H9 (cell line): Measurements from ENCODE around the gene SLC16A4. TPM values are rescaled to one million over a fixed set of nuclear protein-coding genes. Genes with fewer than 3 reads are reported as not detected.

ENCODE experiments used
- DNase-seq: peaks from one replicate; pipeline ENCODE4 v3.0.0-alpha.2; 2017
- H2AFZ ChIP-seq: one replicate; pipeline ENCODE4 v1.6.1; 2013; ENCODE audit warnings: mild to moderate bottlenecking, low read length, control low read depth, moderate library complexity
- H2AK5ac ChIP-seq: 2 replicates; pipeline ENCODE4 v1.6.1; 2013; ENCODE audit warnings: low read length, control low read depth, mixed read lengths; ENCODE audit not compliant: insufficient read length
- H2BK120ac ChIP-seq: one replicate; pipeline ENCODE4 v1.6.1; 2013; ENCODE audit warnings: low read depth, mild to moderate bottlenecking, low read length, control low read depth, inconsistent platforms; ENCODE audit not compliant: poor library complexity, severe bottlenecking
- H2BK12ac ChIP-seq: 2 replicates; pipeline ENCODE4 v1.6.1; 2013; ENCODE audit warnings: low read length, control low read depth, mixed read lengths, low read depth; ENCODE audit not compliant: insufficient read length
- H2BK15ac ChIP-seq: 2 replicates; pipeline ENCODE4 v1.6.1; 2013; ENCODE audit warnings: low read depth, low read length, control low read depth
- H2BK20ac ChIP-seq: one replicate; pipeline ENCODE4 v1.6.1; 2013; ENCODE audit warnings: low read depth, mild to moderate bottlenecking, low read length, control low read depth, inconsistent platforms; ENCODE audit not compliant: poor library complexity, severe bottlenecking
- H2BK5ac ChIP-seq: 2 replicates; pipeline ENCODE4 v1.6.1; 2013; ENCODE audit warnings: low read length, control low read depth, mixed read lengths; ENCODE audit not compliant: insufficient read length
- H3K14ac ChIP-seq: 2 replicates; pipeline ENCODE4 v1.6.1; 2013; ENCODE audit warnings: low read length, control low read depth; ENCODE audit not compliant: insufficient read depth
- H3K18ac ChIP-seq: 2 replicates; pipeline ENCODE4 v1.6.1; 2013; ENCODE audit warnings: low read depth, mild to moderate bottlenecking, mixed read lengths, low read length, control low read depth; ENCODE audit not compliant: insufficient read length
- H3K23ac ChIP-seq: 2 replicates; pipeline ENCODE4 v1.6.1; 2013; ENCODE audit warnings: low read length, control low read depth, mixed read lengths, low read depth; ENCODE audit not compliant: insufficient read length
- H3K23me2 ChIP-seq: 2 replicates; pipeline ENCODE4 v1.6.1; 2013; ENCODE audit warnings: low read depth, mild to moderate bottlenecking, mixed read lengths, low read length, control low read depth; ENCODE audit not compliant: insufficient read length, poor library complexity, severe bottlenecking
- H3K27ac ChIP-seq: 2 replicates; pipeline ENCODE4 v1.5.1; 2013; ENCODE audit warnings: low read length, control low read depth, mixed read lengths, low read depth; ENCODE audit not compliant: insufficient read length
- H3K27me3 ChIP-seq: 2 replicates; pipeline ENCODE4 v1.6.1; 2013; ENCODE audit warnings: low read length, control low read depth, inconsistent platforms; ENCODE audit not compliant: insufficient read depth
- H3K4ac ChIP-seq: 2 replicates; pipeline ENCODE4 v1.6.1; 2013; ENCODE audit warnings: low read depth, mild to moderate bottlenecking, control low read depth, inconsistent platforms, low read length, moderate library complexity
- H3K4me1 ChIP-seq: 2 replicates; pipeline ENCODE4 v1.6.1; 2013; ENCODE audit warnings: low read length, control low read depth, inconsistent platforms; ENCODE audit not compliant: insufficient read depth
- H3K4me2 ChIP-seq: 2 replicates; pipeline ENCODE4 v1.6.1; 2013; ENCODE audit warnings: low read length, control low read depth, mixed read lengths; ENCODE audit not compliant: insufficient read length, insufficient read depth
- H3K56ac ChIP-seq: 2 replicates; pipeline ENCODE4 v1.6.1; 2013; ENCODE audit warnings: low read depth, mild to moderate bottlenecking, mixed read lengths, low read length, control low read depth; ENCODE audit not compliant: insufficient read length
- H3K79me1 ChIP-seq: 2 replicates; pipeline ENCODE4 v1.6.1; 2013; ENCODE audit warnings: low read depth, mild to moderate bottlenecking, moderate library complexity, low read length, control low read depth, inconsistent platforms; ENCODE audit not compliant: insufficient read depth, poor library complexity, severe bottlenecking
- H3K79me2 ChIP-seq: 2 replicates; pipeline ENCODE4 v1.6.1; 2013; ENCODE audit warnings: low read length, control low read depth, inconsistent platforms; ENCODE audit not compliant: insufficient read depth
- H3K9ac ChIP-seq: 2 replicates; pipeline ENCODE4 v1.6.1; 2013; ENCODE audit warnings: low read length, control low read depth, mixed read lengths; ENCODE audit not compliant: insufficient read length; ENCODE audit errors: extremely low read depth
- H3K9me3 ChIP-seq: one replicate; pipeline ENCODE4 v1.6.1; 2013; ENCODE audit warnings: low read depth, low read length, inconsistent platforms; ENCODE audit not compliant: control insufficient read depth
- H3T11ph ChIP-seq: one replicate; pipeline ENCODE4 v1.6.1; 2013; ENCODE audit warnings: mild to moderate bottlenecking, low read length, control low read depth, inconsistent platforms
- H4K20me1 ChIP-seq: one replicate; pipeline ENCODE4 v1.6.1; 2013; ENCODE audit not compliant: control insufficient read depth, insufficient read length, insufficient read depth
- H4K5ac ChIP-seq: 2 replicates; pipeline ENCODE4 v1.6.1; 2013; ENCODE audit warnings: low read depth, mild to moderate bottlenecking, mixed read lengths, low read length, control low read depth; ENCODE audit not compliant: insufficient read length
- H4K8ac ChIP-seq: replicated peaks from 2 replicates; pipeline ENCODE4 v1.6.1; 2013; ENCODE audit warnings: low read length, control low read depth, mixed read lengths, low read depth; ENCODE audit not compliant: insufficient read length
- H4K91ac ChIP-seq: 2 replicates; pipeline ENCODE4 v1.6.1; 2013; ENCODE audit warnings: low read depth, mild to moderate bottlenecking, moderate library complexity, mixed read lengths, low read length, control low read depth; ENCODE audit not compliant: insufficient read length
- H3K27ac Mint-ChIP-seq, 3 experiments: 2 replicates in 2 of 3; 3 replicates in 1 of 3; pipeline ENCODE4 v1.8.0; 2020 to 2021; ENCODE audit warnings: mixed read lengths in 3 of 3, mild to moderate bottlenecking in 1 of 3, moderate library complexity in 1 of 3
- H3K27me3 Mint-ChIP-seq: 2 replicates; pipeline ENCODE4 v1.8.0; 2021; ENCODE audit warnings: low read depth, mild to moderate bottlenecking, moderate library complexity, mixed read lengths
- H3K36me3 Mint-ChIP-seq, 3 experiments: 2 replicates in 2 of 3; 3 replicates in 1 of 3; pipeline ENCODE4 v1.8.0; 2020 to 2021; ENCODE audit warnings: low read depth in 3 of 3, mixed read lengths in 3 of 3; ENCODE audit not compliant: insufficient read depth in 1 of 3
- H3K4me1 Mint-ChIP-seq, 2 experiments: 2 replicates each; pipeline ENCODE4 v1.8.0; 2020; ENCODE audit warnings: mixed read lengths in 2 of 2
- H3K4me3 Mint-ChIP-seq, 2 experiments: 2 replicates in 1 of 2; 3 replicates in 1 of 2; pipeline ENCODE4 v1.8.0; 2020 to 2021; ENCODE audit warnings: mild to moderate bottlenecking in 2 of 2, mixed read lengths in 2 of 2, moderate library complexity in 1 of 2
- H3K9me3 Mint-ChIP-seq, 2 experiments: 2 replicates in 1 of 2; 3 replicates in 1 of 2; pipeline ENCODE4 v1.8.0; 2020; ENCODE audit warnings: mild to moderate bottlenecking in 2 of 2, mixed read lengths in 2 of 2, moderate library complexity in 1 of 2
- CTCF ChIP-seq: fragments of 200-600 bp; sonication (generic); conservative IDR thresholded peaks from 3 replicates; pipeline ENCODE4 v1.8.0; 2021; ENCODE audit warnings: antibody characterized with exemption, mild to moderate bottlenecking
- WGBS: extraction: QIAGEN DNeasy Blood & Tissue Kit; methylation state at CpG from one replicate; pipeline ENCODE4 v1.1.7; 2013; ENCODE audit warnings: missing lambda C conversion rate, low lambda C conversion rate, mixed read lengths; ENCODE audit not compliant: insufficient read length; ENCODE audit errors: extremely low coverage; 5-methylcytosine and 5-hydroxymethylcytosine counted together
- total RNA-seq: library from RNA; stranded (reverse); gene quantifications from 2 replicates; pipeline ENCODE4 v1.2.1, GENCODE V29; 2021

The SLC16A4 gene
- total RNA-seq, 1 experiment from 2014 or later, result 0.17 TPM

GRCh38 chr1:110364221-110364620 lies 26.6 kb downstream of the SLC16A4 start:
- Histone ChIP-seq H4K20me1 (no peaks in the 10 kb centered on the region), H3K27ac (no peak overlapping the region), H4K91ac (no peak overlapping the region), H3K14ac (no peak overlapping the region), H4K5ac (no peak overlapping the region), H3K79me2 (no peaks in the 10 kb centered on the region; the same call in 1 of the 2 replicates), H2AFZ (no peak overlapping the region), H3K27me3 (no peaks in the 10 kb centered on the region), H3T11ph (no peak overlapping the region), H4K8ac (no peak overlapping the region), H2BK15ac (no peak overlapping the region), H2BK20ac (no peak overlapping the region), H2BK12ac (no peak overlapping the region), H3K4me1 (no peaks in the 10 kb centered on the region), H2BK5ac (no peak overlapping the region), H3K4ac (no peak overlapping the region), H3K4me2 (no peak overlapping the region), H3K18ac (no peak overlapping the region), H3K56ac (no peak overlapping the region), H2BK120ac (no peak overlapping the region), H2AK5ac (no peak overlapping the region), H3K23ac (no peak overlapping the region), H3K9ac (no peak overlapping the region), H3K9me3 (no peaks in the 10 kb centered on the region), H3K23me2 (no peaks in the 10 kb centered on the region), H3K79me1 (peaks cover 8% of the 10 kb centered on the region)
- no peak for TF ChIP-seq CTCF
- no peaks in the 10 kb centered on the region for H3K9me3 Mint-ChIP-seq
- DNase-seq, result no peak
- H3K4me1 Mint-ChIP-seq, result no peaks in the 10 kb centered on the region
- H3K36me3 Mint-ChIP-seq, result peaks cover 7 to 38% (median 34%) of the 10 kb centered on the region in 3 experiments; a peak in 6 of 7 replicates
- H3K27ac Mint-ChIP-seq, result no peak overlapping the region
- H3K27me3 Mint-ChIP-seq, result no peaks in the 10 kb centered on the region
- no CpG with 5 or more reads among the region's 3 CpGs for WGBS
- H3K4me3 Mint-ChIP-seq, result no peak overlapping the region
